GM18519 (cell line): ENCODE measurements around the gene ST6GALNAC3.

Experiments used
- ATAC-seq: cut with Tn5 transposase; IDR thresholded peaks from one replicate; pipeline ENCODE4 v1.9.1; 2021; ENCODE audit warnings: mild to moderate bottlenecking, moderate library complexity; ENCODE audit not compliant: unreplicated experiment, low FRiP score

Gene ST6GALNAC3

DNA sequence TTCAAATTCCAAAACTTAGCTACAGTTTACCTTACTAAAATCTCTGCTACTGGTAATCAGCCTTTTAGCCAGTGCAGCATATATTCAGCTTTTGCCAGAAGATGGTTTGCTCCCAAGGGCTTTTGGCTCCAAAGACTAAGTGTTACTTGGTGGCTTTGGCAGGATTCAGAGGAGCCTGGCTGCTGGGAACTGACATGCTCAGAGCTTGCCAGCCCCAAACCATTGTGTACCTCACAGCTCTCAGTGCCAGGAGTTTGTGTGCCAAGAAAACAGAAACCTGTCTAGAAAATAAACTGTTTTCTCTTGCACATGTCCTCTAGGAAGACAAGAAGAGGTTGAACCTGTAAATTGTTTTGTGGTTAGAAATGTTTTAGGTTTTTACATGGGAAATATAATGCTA lies 315.9 kb downstream of the ST6GALNAC3 start:
- no peak for ATAC-seq

GRCh38 chr1:76395059-76395458 lies 320.5 kb downstream of the ST6GALNAC3 start:
- ATAC-seq = no peak

DNA sequence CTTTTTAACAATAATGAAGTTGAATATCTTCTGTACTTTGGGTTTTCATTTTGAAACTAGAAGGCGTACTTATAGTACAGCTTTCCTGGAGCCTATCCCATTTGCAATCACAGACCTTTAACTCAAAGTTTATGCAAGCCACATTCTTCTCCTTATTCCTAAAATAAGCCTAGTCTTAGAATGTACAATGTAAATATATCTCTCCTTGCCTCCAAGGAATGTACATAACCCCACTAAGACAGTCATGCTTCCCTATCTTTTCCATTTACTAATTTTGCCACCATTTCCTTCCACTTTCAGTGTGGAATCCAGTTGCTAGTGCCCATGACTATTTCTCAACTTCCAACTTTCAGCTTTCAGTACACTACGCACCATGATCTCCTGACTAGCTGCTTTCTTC lies 327.6 kb downstream of the ST6GALNAC3 start:
- no peak for ATAC-seq

- no peak for ATAC-seq
Measured at GRCh38 chr1:76408303-76408702, 333.8 kb downstream of the ST6GALNAC3 start.

- ATAC-seq = no peak
Measured at GRCh38 chr1:76410499-76410898, 336.0 kb downstream of the ST6GALNAC3 start.

DNA sequence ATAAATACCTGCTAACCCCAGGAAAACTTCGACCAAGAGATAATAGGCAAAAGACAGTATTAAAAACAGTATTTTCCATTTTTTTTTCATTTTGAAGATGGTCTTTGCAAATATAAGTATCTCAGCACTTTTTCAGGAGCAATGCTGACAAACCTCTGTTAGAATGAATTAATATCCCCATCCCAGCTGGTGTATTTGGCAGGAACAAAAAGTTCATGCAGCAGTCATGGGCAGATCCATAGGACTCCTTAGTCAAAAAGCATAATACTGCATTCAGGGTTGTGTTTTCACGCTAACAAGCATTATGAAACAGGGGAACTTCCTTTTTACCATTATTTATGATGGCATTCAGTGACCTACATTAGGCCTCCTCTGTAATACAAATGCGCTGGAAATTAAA lies 344.0 kb downstream of the ST6GALNAC3 start:
- ATAC-seq = no peak

- ATAC-seq = no peak
Measured at GRCh38 chr1:76419603-76420002, 345.1 kb downstream of the ST6GALNAC3 start.

DNA sequence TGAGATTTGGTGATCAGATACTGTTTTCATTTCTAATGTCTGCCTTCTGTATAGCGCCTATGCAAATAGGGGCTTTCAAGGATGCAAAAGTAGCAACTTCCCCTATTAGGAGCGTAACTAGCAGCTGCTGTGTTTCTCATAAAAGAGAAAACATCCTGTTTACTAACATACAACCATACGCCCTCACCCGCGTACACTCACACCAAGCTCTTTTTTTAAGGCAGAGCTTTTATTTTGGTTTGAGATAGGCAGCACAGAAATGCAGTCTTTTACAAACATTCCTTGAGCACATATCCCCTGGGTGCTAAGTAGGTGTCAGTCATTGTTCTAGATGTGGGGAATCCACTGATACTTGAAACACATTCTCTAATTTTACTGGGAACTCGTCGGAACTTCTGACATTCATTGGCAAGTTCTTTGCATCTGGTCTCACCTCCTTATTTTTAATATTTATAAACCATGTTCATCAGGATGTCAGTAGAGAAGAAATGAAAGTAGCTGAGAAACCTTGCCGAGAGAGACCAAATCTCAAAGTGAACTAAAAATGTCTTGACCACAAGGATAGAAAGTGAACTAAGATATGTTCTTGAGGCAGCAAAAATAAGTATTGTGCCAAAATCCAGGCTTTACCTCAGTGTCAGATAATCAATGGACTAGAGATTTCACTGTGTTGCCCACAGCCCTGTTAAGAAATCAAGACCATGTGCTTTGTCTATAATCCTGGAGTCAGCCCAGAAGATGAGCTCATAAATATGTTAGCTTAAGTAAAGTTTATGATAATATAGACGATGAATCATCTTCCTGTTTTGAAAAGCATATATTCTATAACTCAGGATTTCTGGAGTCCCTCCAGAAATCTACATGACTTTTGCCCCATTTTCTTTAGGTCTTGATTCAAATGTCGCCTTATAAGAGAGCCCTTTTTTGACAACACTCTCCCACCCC lies 350.9 kb downstream of the ST6GALNAC3 start:
- ATAC-seq = peak; percentile 70

GRCh38 chr1:76426606-76427005 lies 352.1 kb downstream of the ST6GALNAC3 start:
- ATAC-seq = no peak

DNA sequence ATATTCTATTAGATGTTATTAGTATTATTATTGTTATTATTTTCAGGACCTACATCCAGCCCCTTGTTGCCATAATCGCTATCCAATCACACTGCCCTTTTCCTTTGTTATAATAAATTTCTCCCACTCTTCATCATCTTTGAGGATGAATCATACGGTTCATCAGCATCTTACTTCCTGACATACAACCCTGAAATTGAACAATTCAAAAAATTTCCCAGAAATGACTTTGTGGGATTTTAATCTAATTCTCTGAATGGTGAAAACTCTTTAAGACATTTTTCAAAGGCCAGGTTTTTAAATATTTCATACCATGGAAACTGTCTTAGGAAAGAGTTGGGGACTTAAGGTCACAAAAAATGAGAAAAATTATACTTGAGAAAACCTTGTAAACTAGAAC lies 353.5 kb downstream of the ST6GALNAC3 start:
- ATAC-seq = no peak

GRCh38 chr1:76430531-76430930 lies 356.0 kb downstream of the ST6GALNAC3 start:
- no peak for ATAC-seq

GRCh38 chr1:76433526-76433925 lies 359.0 kb downstream of the ST6GALNAC3 start:
- ATAC-seq = no peak

DNA sequence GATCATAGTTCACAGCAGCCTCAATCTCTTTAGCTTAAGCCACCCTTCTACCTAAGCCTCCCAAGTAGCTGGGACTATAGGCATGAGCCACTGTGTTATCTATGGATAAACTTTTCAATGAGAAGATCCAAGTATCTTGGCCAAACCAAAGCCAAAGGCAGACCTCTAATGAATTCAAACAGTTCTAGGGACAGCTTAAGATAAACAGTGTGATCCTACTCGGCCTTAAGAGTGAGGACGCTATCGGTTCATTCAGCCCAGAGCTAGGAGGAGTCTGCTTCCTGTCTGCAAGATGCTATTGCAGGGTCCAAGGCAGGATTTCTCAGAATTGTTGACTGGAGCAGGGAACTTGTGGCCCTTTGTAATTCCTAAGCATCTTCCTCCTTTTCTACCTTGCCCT lies 368.7 kb downstream of the ST6GALNAC3 start:
- ATAC-seq = no peak

DNA sequence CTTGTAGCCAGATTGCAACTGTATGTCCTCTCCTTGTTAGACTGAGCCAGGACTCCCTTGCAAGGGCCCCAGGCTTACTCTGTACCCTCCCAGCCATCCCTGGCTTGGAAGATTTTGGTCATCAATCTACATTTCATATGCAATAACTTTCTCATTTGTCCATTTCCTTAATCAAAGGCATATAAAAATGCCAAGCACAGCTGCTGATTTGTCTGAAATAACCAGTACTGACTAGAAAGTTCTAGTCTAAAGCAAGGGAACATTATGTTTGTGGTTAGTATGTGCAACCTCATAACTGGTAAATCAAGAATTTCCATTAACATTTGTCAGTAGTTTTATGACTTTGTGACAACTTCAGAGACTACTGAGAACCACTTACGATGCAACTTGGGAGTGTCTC lies 370.2 kb downstream of the ST6GALNAC3 start:
- no peak for ATAC-seq

- no peak for ATAC-seq
Measured at GRCh38 chr1:76450229-76450628, 375.7 kb downstream of the ST6GALNAC3 start.

DNA sequence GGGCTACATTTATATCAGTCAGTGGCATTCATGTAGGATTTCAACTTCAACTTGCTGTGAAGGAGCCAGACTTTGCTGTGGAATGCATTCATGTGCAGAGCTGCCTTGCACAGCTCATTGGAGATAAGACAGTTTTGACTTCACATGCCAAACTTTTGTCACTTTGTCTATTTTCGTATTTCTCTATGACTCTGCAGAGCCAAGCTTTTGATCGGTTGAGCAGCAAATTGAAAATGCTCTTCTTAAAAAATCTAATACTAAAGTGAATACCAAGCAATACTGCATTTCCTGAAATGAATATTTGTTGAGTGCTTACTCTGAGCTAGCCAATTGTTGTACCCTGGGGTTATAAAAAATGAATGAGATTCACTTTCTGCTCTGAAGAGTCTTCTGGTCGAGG lies 388.7 kb downstream of the ST6GALNAC3 start:
- peak; percentile 46 for ATAC-seq

GRCh38 chr1:76463849-76464248 lies 389.3 kb downstream of the ST6GALNAC3 start:
- ATAC-seq = no peak

DNA sequence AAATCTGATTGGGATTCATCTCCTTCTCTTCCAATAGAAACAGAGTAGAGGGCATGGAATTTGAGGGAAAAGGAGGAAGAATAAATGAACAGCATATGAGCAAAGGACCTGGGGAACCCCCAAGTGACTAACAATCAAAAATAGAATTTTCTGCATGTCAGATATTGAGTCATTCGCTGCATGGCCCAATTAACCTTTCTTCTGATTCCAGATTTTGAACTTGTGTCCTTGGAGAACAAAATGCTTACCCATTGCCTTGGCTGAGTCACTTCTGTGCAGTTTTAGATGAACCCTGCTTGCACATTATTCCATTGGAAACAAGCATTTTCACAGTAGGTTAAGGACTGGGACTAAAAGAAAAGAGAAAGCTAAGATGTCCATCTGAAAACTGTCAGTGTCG lies 390.5 kb downstream of the ST6GALNAC3 start:
- ATAC-seq = no peak

DNA sequence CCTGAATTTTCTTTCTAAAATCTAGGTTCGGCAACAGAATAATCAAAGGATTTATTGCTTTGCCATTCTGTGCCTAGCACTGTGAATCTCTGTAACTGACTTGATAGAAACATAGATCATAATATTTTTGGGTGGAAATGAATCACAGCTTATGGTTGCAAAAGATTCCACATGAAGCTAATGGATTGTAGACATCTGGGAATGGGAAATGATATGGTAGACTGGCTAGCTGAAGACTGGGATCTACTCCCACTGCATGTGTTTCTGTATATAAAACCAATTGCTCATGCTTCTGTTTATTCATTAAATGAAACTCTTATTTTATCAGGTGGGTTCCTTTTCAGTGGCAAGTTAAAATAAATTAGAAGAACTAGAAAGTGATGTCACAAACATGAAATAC lies 395.6 kb downstream of the ST6GALNAC3 start:
- ATAC-seq = no peak

DNA sequence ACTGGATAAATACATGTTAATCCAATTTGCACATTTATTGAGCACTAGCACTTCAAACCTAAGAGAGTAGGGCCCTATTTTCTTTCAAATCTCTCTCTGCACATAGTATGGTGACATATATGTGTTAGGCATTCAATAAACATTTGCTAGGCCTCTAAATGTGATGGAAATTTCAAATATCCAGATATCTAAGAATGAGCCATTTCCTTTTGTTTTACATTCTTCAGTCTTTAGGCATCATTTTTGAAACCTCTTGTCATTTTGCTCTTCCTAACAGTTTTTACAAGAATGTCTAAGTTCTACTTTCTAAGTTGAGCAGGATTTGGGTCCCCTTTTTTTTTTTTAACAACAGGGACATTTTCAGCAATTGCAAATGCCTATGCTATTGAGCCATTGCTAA lies 397.0 kb downstream of the ST6GALNAC3 start:
- no peak for ATAC-seq

- ATAC-seq = no peak
Measured at GRCh38 chr1:76473591-76473990, 399.0 kb downstream of the ST6GALNAC3 start.

- ATAC-seq = no peak
Measured at GRCh38 chr1:76474922-76475321, 400.4 kb downstream of the ST6GALNAC3 start.
